NCI-H1930 (cell line): ENCODE measurements around the gene GPC3.

Source experiments
- DNase-seq, 2 experiments: peaks; one replicate each; lab custom pipeline; 2025; lab: John Stamatoyannopoulos, UW

The GPC3 gene

DNA sequence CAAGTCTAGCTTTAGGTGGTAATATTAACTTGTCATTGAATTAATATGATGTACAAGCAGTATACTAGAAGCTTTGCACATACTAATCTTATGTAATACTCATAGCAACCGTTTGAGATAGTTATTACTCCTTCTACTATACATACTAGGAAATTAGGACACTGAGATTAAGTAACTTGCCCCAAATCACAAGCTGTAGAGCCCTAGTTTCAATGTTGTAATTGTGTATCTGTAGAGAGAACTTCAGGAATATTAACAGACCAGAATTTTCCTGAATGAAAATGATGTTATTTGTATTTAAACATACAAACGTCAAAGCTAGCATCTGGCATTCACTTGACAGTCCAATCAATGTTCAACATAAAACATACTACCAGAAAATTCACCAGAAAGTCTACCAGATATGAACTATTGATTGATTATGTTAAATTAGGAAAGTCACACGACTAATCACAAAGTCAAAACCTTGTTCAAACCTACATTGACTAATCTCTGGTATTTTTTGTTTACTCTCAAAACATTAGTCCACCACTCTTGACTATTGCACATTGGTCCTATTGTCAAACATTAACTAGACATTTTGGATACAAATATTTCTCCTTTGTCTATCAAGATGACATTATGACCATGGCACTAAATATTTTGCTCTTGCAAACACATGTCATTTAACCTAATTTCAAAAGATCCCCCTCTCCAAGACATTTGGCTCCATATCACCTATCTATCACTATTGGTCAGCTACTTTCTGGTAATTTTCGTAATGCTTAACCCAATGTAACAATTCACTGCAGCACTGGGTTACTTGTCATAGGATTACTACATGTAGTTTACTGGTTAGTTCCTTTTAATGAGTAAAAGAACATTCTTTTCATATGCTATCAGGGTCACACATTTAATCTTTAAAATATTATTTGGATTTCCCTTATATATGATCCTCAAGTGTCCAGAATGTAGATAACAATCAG is 100.7 kb downstream of the GPC3 start:
- DNase-seq, result no peak

DNA sequence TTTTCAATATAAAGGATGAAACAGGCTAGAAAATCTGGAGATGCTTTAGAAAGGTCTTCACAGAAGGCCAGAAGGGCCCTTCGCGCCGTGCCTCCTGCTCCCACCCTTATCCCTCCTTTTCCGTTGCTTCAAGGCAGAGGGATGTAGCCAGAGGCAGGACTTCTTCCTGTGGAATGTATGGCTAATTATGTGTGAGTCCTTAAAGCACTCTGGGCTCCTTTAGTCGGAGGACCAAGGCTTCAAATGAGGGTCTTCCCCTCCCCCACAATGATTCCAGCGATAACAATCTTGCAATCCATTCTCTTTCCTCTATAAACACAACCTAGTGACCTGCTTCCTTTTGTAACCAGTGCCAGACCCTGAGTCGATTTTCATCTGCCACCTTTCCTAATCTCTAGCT is 103.5 kb downstream of the GPC3 start:
- DNase-seq, result no peak

DNA sequence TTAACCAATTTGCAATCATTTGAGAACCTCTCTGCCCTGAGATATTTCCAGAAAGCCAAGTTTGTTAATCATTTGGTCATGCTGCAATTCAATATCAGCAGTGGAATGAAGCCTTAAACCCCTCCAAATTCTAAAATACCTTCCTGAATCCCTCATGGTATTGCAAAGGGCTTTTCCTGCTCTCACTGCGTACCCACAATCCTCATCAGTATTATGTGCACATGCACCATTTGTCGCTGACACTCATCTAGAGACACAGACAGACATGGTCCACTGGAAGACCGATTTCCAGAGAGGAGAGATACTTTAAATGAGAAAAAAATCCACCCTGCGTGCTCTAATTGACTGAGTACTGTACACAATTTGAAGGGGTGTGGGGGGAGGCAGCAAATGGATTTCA is 104.4 kb downstream of the GPC3 start:
- DNase-seq, result no peak

DNA sequence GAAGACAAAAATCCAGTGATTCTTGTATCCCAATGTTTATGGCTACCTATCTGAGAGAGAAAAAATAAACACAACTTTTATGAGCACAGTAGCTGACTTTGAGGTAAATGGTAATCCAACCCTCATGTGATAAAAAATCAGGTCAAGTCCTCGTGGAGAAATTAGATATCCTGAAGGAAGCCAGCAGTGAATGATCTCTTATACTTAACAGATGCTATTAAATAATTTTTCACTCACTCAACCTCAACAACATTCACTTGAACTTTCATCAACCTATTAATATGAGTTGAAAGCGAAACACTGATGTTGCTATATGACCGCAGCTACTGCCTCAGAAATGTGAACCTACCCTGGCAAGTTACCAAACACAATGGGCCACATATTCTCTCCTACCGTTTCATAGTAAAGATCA is 105.4 kb downstream of the GPC3 start:
- DNase-seq, result no peak

DNA sequence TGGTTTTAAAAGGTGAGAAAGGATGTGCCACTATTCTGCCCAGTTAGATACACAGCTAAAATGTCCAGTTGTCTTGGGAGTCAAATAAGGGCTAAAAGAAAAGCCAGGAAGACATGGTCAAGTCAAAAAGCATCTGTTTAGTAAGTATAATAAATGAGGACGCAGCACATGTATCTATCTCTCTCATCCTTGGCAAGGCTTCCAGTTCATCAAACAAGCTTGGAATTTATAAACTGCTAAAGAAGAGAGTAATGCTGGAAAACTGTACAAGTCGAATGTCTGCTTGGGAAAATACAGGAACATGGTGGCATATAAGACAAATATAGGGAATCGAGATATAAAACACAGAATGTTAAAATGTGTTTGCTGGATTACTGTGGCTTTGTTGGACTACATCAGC is 106.7 kb downstream of the GPC3 start:
- DNase-seq, result no peak

DNA sequence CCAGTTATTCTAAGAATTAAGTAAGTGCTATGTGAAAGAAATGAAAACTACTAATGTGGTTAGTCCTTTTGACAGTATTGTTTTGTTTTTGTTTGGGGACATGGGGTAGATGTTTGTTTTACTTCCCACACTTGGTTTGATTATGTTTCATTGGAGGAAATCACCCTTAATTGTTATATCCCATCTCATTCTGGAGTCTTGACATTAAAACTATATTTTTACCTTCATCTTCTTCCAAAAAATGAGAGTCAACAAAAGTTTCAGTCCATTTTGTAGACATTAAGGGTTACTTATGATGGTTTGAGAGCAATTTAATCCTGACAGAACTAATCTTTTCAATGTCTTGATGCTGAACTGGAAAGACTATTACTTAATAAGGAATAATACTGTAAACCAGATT is 108.7 kb downstream of the GPC3 start:
- no peak for DNase-seq

DNA sequence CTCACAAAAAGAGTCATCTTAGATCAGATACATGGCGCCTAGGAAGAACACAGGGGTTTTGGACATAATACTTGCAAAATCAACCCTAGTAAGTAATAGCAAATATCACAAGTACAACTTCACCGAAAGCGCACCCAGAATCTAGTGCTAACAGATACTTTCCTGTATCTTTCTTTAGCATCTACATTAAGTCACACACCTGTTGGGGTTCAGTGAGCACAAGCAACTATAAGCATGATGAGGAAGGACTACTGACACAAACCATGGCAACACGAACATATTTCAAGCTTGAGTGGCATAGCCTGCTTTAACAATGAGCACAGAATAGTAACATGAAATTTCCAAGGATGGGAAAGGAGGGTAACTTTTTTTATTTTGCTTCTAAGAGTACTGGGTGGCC is 116.1 kb downstream of the GPC3 start:
- DNase-seq, result no peak

DNA sequence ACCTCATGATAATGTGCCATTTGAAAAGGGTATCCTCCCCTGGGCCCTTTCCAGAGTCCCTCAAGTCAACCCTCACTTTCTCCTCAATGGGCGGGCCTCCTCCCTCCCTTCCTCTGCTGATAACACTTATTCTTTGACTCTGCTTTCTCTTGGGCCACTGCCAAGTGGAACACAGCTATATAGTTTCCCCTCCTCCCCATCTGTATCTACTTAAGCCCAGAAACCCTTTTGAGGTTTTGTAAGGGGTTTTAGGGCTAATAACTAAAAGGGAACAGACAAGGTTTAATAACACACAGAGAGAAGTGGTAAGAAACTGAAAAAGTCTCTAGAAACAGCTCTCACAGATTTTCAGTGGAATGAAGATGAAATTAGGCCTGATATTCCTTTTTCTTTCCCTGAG is 116.7 kb downstream of the GPC3 start:
- DNase-seq, result no peak

DNA sequence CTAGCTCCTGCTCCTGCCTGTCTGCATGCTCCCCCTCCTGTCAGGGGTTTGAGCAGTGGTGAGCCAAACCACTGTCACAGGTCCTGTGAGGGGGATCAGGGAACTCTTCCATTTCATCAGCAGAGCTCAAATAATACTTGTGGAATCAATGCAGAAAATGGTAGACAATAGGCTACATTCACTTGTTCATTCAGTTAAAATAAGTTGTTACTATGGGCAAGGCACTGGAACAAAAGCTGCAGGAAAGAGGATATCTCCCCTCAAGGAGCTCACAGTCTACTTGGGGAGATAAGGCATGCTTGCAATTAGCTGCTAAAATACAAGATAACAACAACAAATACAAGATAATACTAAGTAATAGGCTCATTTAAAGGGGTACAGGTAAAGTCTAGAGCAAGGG is 117.1 kb downstream of the GPC3 start:
- no peak for DNase-seq

DNA sequence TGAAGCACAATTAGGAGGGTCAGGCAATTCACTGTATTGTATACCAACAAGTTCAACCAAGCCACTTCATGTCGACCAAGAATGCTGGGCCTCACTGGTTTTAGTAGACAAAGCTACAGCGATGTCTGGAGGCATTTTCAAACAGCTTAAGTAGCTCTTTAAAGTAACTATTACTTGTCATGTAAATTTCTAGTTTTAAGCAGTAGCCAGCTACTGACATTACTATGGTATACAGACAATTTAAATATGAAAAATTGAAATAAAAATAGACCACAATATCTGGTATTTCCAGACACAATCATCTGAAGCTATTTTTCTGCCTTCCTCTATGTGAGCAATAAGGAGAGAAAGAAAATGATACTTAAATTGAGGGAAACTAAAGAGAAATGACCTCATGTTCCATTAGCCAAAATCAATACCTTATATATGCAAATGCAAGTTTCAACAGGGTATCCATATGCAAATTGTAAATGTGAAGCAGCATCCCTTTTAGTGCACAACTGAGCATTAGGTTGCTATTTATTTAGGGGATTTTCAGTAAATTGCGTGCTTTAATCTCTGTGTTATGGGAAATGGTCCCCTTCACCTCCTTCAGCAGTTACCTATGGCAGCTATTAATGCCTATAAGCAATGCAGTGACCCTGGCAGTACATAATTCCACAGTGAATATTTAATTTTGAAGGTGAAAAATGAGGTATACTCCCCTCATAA is 119.5 kb downstream of the GPC3 start:
- no peak for DNase-seq

DNA sequence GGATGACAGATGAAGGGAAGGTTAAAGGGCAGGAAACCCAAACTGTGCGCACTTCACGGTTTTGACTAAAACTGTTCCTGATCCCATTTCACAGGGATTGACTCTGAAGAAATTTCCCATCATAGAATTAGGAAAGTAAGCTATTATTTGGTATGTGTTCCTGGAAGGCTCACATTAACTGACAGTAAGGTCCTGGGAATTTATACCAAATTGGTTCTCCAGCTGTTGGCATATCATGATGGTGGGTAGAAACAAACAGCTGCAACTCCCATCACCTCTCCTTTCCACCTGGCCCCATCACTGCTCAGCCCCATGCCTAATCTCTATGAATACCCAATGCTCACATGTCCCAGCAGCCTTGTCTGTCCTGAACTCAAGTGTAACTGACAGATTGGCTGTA is 121.2 kb downstream of the GPC3 start:
- no peak for DNase-seq

DNA sequence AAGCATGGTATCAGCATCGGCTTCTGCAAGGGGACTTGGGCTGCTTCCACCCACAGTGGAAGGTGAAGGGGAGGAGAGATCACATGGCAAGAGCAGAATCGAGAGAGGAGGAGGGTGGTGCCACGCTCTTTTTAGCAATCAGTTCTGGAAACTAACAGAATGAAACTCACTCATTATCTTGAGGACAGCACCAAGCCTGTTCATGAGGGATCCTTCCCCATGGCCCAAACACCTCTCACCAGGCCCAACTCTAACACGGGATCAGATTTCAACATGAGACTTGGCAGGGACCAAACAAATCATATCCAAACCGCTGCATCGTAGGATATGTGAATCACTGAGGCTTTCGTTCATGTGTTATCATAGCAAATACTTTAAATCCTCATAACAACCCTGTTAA is 125.5 kb downstream of the GPC3 start:
- no peak for DNase-seq

DNA sequence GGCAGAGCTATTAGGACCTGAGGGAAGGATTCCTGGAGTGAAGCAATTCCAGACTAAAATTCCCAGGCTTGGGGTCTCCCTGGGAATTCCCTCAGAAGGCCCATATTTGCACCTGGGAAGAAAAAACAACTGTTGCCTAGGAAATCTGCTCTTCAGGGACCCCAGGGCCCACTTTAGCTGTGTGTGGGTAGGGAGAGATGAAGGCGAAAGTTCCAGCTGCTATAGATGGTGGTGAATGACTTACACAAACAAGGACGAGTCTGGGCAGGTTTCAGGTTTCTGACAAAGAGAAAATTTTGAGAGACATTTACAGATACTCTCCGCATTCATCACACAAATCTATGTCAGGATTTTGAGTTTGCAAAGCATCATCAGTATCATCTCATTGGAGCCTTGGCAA is 126.1 kb downstream of the GPC3 start:
- DNase-seq, result peak in 1 of 2 experiments; percentile 19

DNA sequence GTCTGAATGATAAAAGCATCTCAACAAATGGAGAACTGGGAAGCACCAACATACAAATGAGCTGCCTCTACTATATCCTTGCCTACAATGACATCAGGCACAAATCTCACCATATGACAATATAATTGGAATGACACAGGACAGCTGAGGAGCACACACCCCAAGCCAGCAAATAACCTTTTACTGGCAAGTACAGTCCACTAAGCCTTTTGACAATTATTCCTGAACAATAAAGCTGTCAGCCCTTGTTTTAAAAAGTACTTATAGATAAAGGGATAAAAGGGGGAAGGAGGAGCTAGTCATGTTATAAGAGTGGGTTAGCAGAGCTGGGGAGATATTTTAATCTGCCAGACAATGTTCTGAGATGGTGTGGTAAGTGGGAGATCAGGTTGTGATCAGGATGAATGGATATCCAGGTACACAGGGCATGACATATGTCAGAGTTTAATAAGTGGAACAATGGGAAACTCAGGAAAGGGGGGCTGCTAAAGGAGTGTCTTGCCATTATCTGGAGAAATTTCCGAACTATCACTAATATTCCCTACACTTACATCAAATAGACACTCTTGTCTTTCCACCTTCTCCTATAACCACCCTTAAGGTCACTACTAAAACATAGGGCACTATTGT is 127.6 kb downstream of the GPC3 start:
- no peak for DNase-seq

DNA sequence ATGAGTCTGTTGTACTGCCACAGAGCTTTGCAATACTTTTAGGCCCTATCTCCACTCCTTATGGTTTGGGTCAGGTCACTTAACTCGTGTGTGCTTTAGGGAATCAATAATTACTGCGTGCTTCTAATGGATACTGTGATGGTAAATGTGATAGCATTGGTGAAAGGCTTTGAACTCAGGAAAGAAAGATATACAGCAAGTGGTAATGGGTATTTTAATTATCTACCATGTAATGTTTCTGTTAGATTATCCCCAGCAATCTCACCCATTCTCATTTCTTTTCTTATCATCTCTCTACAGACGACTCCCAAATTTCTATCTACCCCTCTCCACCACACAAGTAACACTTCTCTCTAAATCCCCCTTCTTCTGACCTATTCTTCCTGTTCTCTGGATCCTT is 128.6 kb downstream of the GPC3 start:
- no peak for DNase-seq

DNA sequence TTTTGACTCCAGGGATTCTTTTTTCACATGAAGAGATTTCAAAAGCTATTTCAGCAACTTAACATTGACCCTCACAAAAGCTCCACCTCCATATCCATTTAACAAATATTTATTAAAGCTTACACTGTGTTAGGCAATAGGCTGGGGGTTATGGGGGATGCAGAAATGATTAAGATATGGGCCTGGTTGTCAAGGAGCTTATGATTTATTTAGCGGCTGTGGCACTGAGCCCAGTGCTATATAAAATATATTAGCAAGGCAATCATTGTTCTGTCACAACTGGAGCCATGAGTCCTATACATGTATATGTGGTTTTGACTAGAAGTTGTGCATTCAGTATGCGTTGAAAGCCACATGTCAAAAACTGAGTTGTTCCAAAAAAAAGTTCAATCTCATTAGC is 131.1 kb downstream of the GPC3 start:
- no peak for DNase-seq

DNA sequence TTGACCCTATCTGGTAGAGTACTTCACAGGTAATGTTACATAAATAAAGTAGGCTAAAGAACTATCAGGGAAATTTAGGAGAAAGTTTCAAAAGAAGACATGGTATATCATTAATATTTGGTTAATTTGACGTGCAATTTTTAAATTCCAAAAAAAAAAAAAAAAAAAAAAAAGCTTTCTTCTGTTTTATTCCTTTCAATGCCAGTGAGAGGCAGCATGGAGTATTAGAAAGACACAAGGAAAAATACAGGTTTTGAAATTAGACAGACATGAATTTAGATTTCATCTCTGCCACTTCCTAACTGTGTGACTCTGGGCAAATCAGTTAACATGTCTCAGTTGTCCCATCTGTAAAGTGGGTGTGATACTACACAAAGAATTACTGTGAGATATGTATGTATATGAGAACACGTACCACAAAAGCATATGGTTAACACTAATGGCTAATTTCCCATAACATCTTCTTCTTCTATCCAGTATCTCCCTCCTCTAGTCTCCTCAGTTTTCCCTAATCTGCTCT is 132.5 kb downstream of the GPC3 start:
- no peak for DNase-seq

DNA sequence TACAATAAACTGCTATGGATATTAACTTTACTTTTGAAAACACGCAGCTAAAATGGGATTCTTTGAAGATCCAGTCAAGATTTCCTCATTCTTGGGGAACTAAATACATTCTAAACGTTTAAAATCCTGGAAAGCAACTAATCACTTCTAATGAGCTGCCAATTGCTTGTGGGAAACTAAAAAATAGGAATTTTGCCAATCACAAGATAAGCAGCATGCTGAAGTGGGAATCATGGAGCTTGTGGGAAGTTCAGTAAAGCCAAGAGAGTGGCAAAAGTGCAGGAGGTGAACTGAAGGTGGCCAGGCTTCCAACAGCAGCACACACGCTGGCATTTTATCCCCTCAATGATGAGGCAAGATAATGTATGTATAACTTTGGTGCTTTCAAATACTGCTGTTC is 133.0 kb downstream of the GPC3 start:
- DNase-seq, result no peak

DNA sequence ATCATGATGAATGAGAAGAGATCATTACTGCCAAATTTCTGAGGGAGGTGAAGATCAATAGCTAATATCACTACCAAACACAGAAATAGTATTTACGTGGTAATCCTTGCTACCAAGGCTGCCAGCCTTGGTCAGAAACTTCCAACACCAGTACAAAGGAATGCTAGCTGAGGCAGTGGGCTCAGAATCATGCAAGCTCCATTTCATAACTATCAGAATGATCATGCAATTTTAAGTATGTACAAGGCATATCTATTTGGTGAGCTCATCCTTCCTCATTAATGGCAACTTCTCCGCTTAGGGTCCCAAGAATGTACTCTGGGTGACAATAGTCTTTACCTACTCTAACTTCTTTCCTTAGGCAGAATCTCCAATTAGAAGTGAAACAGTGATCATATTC is 135.0 kb downstream of the GPC3 start:
- no peak for DNase-seq

DNA sequence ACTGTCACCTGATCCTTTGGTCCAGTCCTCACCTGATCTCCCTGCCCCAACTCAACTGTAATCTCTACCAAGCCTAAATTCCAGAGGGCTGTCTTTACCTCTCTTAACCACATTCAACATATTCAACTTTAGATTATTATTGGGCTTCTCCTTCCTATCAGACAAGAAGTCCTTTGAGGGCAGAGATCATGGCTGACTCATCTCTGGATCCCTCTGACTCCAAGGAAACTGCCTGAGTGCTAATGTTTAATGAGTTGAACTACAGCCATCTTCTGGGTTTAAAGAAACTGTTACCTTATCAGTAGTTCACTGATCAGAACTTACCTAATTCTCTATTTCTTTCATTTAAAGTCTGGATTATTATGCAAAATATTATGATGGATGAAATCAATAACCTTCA is 135.7 kb downstream of the GPC3 start:
- DNase-seq, result no peak

DNA sequence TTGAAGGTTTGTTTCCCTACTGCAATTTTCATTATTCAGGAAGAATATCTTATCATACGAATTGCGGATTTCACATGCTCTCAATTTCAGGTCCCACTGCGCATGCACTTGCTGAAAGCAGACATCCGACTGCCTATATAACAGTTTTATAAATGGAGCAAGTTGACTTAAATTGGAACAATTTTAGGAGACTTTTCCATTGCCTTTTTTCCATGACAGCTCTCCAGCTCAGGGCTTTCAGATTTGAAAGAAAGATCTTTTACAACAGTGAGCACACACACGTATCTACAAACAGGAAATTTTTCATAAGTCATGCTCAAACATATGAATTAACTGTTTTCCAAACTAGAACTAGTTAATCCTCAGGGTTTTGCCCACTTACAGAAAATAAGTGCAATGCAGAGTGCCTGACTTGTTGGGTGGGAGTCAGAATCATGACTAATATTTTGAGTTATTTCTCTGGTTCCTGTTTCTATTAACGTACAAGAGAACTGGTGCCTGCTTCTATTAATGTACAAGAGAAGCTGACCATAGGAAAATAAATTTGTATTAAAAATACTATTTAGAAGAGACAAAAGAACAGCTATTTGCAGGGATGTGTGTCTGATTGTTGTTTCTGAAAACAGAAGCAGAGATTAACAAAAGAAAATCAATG is 137.9 kb downstream of the GPC3 start:
- DNase-seq, result no peak

DNA sequence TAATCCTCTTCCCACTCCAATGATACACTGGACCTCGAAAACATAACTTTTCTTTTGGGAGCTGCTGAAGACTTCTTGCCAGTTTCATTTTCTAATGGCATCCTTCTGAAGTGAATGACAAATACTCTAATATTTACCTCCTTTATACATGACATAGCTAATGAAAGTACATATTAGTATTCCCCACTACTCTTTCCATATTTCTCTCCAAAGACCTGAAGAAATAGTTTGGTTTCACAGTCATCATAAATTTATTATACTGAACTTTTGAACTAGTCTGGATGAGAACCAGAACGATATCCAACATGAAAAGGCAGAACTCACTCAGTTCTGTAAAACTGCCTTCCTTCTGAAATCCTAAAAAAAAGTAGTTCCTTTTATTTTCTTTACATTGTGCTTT is 139.1 kb downstream of the GPC3 start:
- DNase-seq, result no peak
